Measurements from ENCODE around the gene TMEM147. TPM values are rescaled to one million over a fixed set of nuclear protein-coding genes. Genes with fewer than 3 reads are reported as not detected.

The TMEM147 gene
- total and polyA plus RNA-seq, 2 of the 13 experiments (the other 11 are each of a cell fraction or from before 2014, with no cell fraction given): 141 to 176 TPM

DNA sequence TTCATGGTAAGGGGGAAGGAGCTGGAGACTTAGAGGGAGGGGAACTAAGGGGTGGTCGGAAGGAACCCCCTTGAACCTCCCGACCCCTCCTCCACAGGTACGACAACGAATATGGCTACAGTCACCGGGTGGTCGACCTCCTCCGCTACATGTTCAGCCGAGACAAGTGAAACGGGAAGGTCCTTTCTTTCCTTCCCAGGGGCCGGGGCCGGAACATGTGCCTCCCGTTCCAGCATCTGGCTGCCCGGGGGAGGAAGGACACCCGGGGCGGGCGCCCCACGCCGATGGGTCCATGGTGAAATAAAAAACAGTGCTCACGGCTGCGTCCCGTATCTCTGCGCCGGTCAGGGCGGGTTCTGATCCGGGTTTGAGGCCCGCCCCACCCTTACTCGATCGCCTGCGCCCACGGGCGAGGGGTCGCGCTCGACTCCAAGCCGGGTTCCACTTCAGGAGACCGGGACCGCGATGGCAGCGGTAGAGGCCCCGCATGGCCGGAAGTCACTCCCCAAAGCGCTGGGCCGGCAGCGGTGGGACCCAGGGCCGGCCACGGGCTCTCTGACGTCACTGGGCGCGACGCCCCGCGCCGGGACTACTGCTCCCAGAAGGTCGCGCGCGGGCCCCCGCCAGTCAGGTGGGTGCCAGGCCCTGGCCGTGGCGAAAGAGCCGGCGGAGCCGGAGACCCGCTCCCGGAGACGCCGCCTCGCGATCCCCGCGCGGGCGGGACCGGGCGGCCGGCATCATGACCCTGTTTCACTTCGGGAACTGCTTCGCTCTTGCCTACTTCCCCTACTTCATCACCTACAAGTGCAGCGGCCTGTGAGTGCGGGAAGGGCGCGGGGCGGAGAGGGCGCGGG lies at the start of gene TMEM147 (continued):
- TF ChIP-seq ZBTB2 (CRISPR knock-in tag; IDR thresholded peaks at IDR 0.05; ENCODE audit: low read depth) (no peak), ZFP62 (CRISPR knock-in tag; IDR thresholded peaks at IDR 0.05) (no peak), FOXP1 (IDR thresholded peaks at IDR 0.05) (no peak), FOXP1 (CRISPR knock-in tag; IDR thresholded peaks at IDR 0.05) (no peak), FLYWCH1 (CRISPR knock-in tag; IDR thresholded peaks at IDR 0.05) (peak; percentile 59; the same call in 1 of the 2 replicates), SRF (IDR thresholded peaks at IDR 0.05; ENCODE audit: low read depth, low read length) (peak; percentile 63; the same call in 1 of the 2 replicates), ASH2L (IDR thresholded peaks at IDR 0.05; ENCODE audit: insufficient read length, low read depth, low read length) (peak; percentile 77), PLSCR1 (CRISPR knock-in tag; IDR thresholded peaks at IDR 0.05; ENCODE audit: borderline replicate concordance) (no peak), ZXDC (CRISPR knock-in tag; IDR thresholded peaks at IDR 0.05) (peak; percentile 52; the same call in 1 of the 2 replicates), AFF4 (CRISPR knock-in tag; IDR thresholded peaks at IDR 0.05) (0 out of 2 replicates have a peak, but pooled peaks have one; percentile 46), ZNF605 (CRISPR knock-in tag; IDR thresholded peaks at IDR 0.05) (peak; percentile 57; the same call in 1 of the 2 replicates), ARID4A (CRISPR knock-in tag; IDR thresholded peaks at IDR 0.05; ENCODE audit: borderline replicate concordance) (peak; percentile 97)
- TF ChIP-seq, protein P1, sequence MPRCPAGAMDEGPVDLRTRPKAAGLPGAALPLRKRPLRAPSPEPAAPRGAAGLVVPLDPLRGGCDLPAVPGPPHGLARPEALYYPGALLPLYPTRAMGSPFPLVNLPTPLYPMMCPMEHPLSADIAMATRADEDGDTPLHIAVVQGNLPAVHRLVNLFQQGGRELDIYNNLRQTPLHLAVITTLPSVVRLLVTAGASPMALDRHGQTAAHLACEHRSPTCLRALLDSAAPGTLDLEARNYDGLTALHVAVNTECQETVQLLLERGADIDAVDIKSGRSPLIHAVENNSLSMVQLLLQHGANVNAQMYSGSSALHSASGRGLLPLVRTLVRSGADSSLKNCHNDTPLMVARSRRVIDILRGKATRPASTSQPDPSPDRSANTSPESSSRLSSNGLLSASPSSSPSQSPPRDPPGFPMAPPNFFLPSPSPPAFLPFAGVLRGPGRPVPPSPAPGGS (CRISPR knock-in tag; IDR thresholded peaks at IDR 0.05): peak; percentile 33; the same call in 1 of the 2 replicates

All from HepG2 (cell line).